Measurements from ENCODE around the gene DSG1. TPM values are rescaled to one million over a fixed set of nuclear protein-coding genes. Genes with fewer than 3 reads are reported as not detected.

DSG1 gene
- polyA plus RNA-seq, 3 donors: not detected

GRCh38 chr18:31382107-31382506, 64.1 kb downstream of the DSG1 start:
- Histone ChIP-seq H3K4me2 (replicated peaks; ENCODE audit: extremely low read depth, low read length, poor library complexity, severe bottlenecking) (no peak overlapping the region), H3K27me3 (ENCODE audit: control insufficient read depth in 2 of 2, insufficient read depth in 2 of 2, low read length in 2 of 2) (no peaks in the 10 kb centered on the region), H4K20me1 (ENCODE audit: insufficient read depth, low read length) (no peaks in the 10 kb centered on the region), H3K9ac (ENCODE audit: insufficient read depth, low read length, poor library complexity, severe bottlenecking) (no peak overlapping the region), H3K79me2 (ENCODE audit: insufficient read depth, low read length) (no peaks in the 10 kb centered on the region), H3K9me3 (replicated peaks in 1 of 2; ENCODE audit: control insufficient read depth in 1 of 2, insufficient read depth in 1 of 2, low read length in 2 of 2) (no peaks in the 10 kb centered on the region), H3K36me3 (replicated peaks in 1 of 2; ENCODE audit: control insufficient read depth in 1 of 2, insufficient read depth in 2 of 2, low read length in 2 of 2) (no peaks in the 10 kb centered on the region), H3K27ac (ENCODE audit: low read depth in 1 of 2, low read length in 2 of 2) (no peak overlapping the region), H3K4me3 (replicated peaks in 1 of 3; ENCODE audit: low read depth in 2 of 3, low read length in 3 of 3) (no peak overlapping the region), H3K4me1 (ENCODE audit: control insufficient read depth in 1 of 2, insufficient read depth in 2 of 2, low read length in 2 of 2) (no peaks in the 10 kb centered on the region), H2AFZ (ENCODE audit: insufficient read depth, low read depth, low read length, poor library complexity, severe bottlenecking) (no peak overlapping the region)
- Mint-ChIP-seq H3K36me3 (no peaks in the 10 kb centered on the region), H3K9me3 (peaks cover 0 to 3% (median 0%) of the 10 kb centered on the region in 7 donors), H3K4me1 (no peaks in the 10 kb centered on the region), H3K4me3 (no peak overlapping the region), H3K27me3 (ENCODE audit: low read depth in 3 of 3) (peaks cover 0 to 2% (median 2%) of the 10 kb centered on the region in 3 donors), H3K27ac (no peak overlapping the region)
- no peak for TF ChIP-seq CTCF (IDR thresholded peaks at IDR 0.05)
- DNase-seq: no peak
- intact Hi-C loops (cut with micrococcal nuclease): no loop called here
- no CpG with 5 or more reads among the region's 2 CpGs for WGBS (ENCODE audit: insufficient coverage)

- Histone ChIP-seq H3K9ac (ENCODE audit: insufficient read depth, low read length, poor library complexity, severe bottlenecking) (no peak overlapping the region), H3K4me1 (ENCODE audit: control insufficient read depth in 1 of 2, insufficient read depth in 2 of 2, low read length in 2 of 2) (no peaks in the 10 kb centered on the region), H2AFZ (ENCODE audit: insufficient read depth, low read depth, low read length, poor library complexity, severe bottlenecking) (no peak overlapping the region), H3K27ac (ENCODE audit: low read depth in 1 of 2, low read length in 2 of 2) (no peak overlapping the region), H3K36me3 (replicated peaks in 1 of 2; ENCODE audit: control insufficient read depth in 1 of 2, insufficient read depth in 2 of 2, low read length in 2 of 2) (no peaks in the 10 kb centered on the region), H3K4me3 (replicated peaks in 1 of 3; ENCODE audit: low read depth in 2 of 3, low read length in 3 of 3) (no peak overlapping the region), H3K79me2 (ENCODE audit: insufficient read depth, low read length) (no peaks in the 10 kb centered on the region), H4K20me1 (ENCODE audit: insufficient read depth, low read length) (no peaks in the 10 kb centered on the region), H3K9me3 (replicated peaks in 1 of 2; ENCODE audit: control insufficient read depth in 1 of 2, insufficient read depth in 1 of 2, low read length in 2 of 2) (no peaks in the 10 kb centered on the region), H3K27me3 (ENCODE audit: control insufficient read depth in 2 of 2, insufficient read depth in 2 of 2, low read length in 2 of 2) (no peaks in the 10 kb centered on the region), H3K4me2 (replicated peaks; ENCODE audit: extremely low read depth, low read length, poor library complexity, severe bottlenecking) (no peak overlapping the region)
- Mint-ChIP-seq H3K27ac (no peak overlapping the region), H3K9me3 (peaks cover 0 to 2% (median 0%) of the 10 kb centered on the region in 7 donors), H3K36me3 (no peaks in the 10 kb centered on the region), H3K4me3 (no peak overlapping the region), H3K27me3 (ENCODE audit: low read depth in 3 of 3) (peaks cover 0 to 2% (median 2%) of the 10 kb centered on the region in 3 donors), H3K4me1 (no peaks in the 10 kb centered on the region)
- intact Hi-C loops (cut with micrococcal nuclease): no loop called here
- no peak for DNase-seq
- 84% methylated on average over 5 of the region's 6 CpGs for WGBS (ENCODE audit: insufficient coverage)
- TF ChIP-seq CTCF (IDR thresholded peaks at IDR 0.05): no peak
These were observed 68.8 kb downstream of the DSG1 start for GRCh38 chr18:31386741-31387140.

Measured in CD14-positive monocyte (primary cell).